Psoas muscle (tissue), 8 donors: Measurements from ENCODE around the gene DACH1. TPM values are rescaled to one million over a fixed set of nuclear protein-coding genes. Genes with fewer than 3 reads are reported as not detected.
A peak's percentile ranks its signal among the peaks of the same experiment; 100 is the strongest.

Experiments
- ATAC-seq, 4 donors: fragments of 200-7000 bp; cut with Tn5 transposase; one replicate each; pipeline ENCODE4 v1.9.1; 2020; ENCODE audit warnings: moderate library complexity in 3 of 4, mild to moderate bottlenecking in 2 of 4
- DNase-seq, 2 donors: peaks; one replicate each; pipeline ENCODE4 v3.0.0-alpha.2; 2020
- H3K27ac ChIP-seq: fragments of 200-600 bp; one replicate; pipeline ENCODE4 v1.8.0; 2022
- H3K27me3 ChIP-seq, 3 donors: fragments of 200-600 bp in 1 of 3; one replicate each; pipeline versions ENCODE4 v1.6.1 to v1.8.0; 2013 to 2022; ENCODE audit warnings: low read length in 2 of 3, mild to moderate bottlenecking in 2 of 3, moderate library complexity in 1 of 3; ENCODE audit not compliant: insufficient read depth in 3 of 3
- H3K36me3 ChIP-seq, 2 donors: fragments of 200-600 bp in 1 of 2; one replicate each; pipeline versions ENCODE4 v1.6.1 to v1.8.0; 2013 to 2022; ENCODE audit warnings: low read depth in 1 of 2, mild to moderate bottlenecking in 1 of 2, moderate library complexity in 1 of 2; ENCODE audit not compliant: insufficient read depth in 1 of 2
- H3K4me1 ChIP-seq: fragments of 200-600 bp; one replicate; pipeline ENCODE4 v1.8.0; 2022
- H3K4me3 ChIP-seq: fragments of 200-600 bp; one replicate; pipeline ENCODE4 v1.8.0; 2022; ENCODE audit warnings: mild to moderate bottlenecking
- H3K9me3 ChIP-seq: fragments of 200-600 bp; one replicate; pipeline ENCODE4 v1.8.0; 2022
- WGBS, 3 donors: extraction: QIAGEN DNeasy Blood & Tissue Kit; methylation state at CpG; one replicate each; pipeline versions ENCODE4 v1.1.6 to v1.1.7; 2013; 5-methylcytosine and 5-hydroxymethylcytosine counted together
- intact Hi-C, 2 donors: fragments of 100-400 bp; cut with DNase I; formaldehyde crosslinking; loops; one replicate each; pipeline versions ENCODE4 v1.11.0 to v1.14.2; 2022
- polyA plus RNA-seq, 3 donors: library from polyadenylated mRNA; stranded (reverse); fragments of 200-250 nt; gene quantifications; one replicate each; pipeline ENCODE4 v1.2.3, GENCODE V29; 2013
- total RNA-seq, 4 donors: library from RNA; stranded (reverse); fragmentation: NEBNext Ultra II Directional in 2 of 4; extraction: Animal tissue kit (Norgen Biotek cat#: 25700) in 2 of 4; gene quantifications; one replicate each; pipeline versions ENCODE4 v1.2.1 to v1.2.4, GENCODE V29; 2021 to 2023
- TF ChIP-seq, protein P1 (sequence below): fragments of 200-600 bp; IDR thresholded peaks from one replicate; pipeline ENCODE4 v1.8.0; 2022; ENCODE audit warnings: antibody characterized with exemption
- donor health status: healthy with polysubstance abuse.
- donor health status: DM: no; HTN: no; CAD: no; lungs with moderate emphysema.
- donor health status: Bipolar disorder and iron deficiency.
- donor health status: healthy.
- donor health status: DM: yes; HTN: yes; CAD: no.
- donor health status: DM: no; HTN: no; CAD: no.
- donor health status: DM: no; HTN: no; CAD: no.
- donor health status: DM: yes; HTN: yes; CAD: no.

The DACH1 gene
- total and polyA plus RNA-seq, 7 donors = 0.51 to 3.6 (median 1.1) TPM

DNA sequence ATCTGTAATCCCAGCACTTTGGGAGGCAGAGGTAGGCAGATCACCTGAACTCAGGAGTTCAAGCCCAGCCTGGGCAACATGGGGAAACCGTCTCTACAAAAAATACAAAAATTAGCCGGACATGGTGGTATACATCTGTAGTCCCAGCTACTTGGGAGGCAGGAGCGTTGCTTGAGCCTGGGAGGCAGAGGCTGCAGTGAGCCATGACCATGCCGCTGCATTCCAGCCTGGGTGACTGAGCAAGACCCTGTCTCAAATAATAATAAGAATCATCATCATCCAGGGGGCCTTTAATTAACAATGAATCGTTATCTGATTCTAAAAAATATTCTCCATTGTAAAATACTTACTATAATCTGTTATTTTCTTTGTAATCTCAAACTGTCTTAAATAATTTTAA is 283.4 kb downstream of the DACH1 start:
- intact Hi-C loops = no loop called here
- TF ChIP-seq, protein P1, sequence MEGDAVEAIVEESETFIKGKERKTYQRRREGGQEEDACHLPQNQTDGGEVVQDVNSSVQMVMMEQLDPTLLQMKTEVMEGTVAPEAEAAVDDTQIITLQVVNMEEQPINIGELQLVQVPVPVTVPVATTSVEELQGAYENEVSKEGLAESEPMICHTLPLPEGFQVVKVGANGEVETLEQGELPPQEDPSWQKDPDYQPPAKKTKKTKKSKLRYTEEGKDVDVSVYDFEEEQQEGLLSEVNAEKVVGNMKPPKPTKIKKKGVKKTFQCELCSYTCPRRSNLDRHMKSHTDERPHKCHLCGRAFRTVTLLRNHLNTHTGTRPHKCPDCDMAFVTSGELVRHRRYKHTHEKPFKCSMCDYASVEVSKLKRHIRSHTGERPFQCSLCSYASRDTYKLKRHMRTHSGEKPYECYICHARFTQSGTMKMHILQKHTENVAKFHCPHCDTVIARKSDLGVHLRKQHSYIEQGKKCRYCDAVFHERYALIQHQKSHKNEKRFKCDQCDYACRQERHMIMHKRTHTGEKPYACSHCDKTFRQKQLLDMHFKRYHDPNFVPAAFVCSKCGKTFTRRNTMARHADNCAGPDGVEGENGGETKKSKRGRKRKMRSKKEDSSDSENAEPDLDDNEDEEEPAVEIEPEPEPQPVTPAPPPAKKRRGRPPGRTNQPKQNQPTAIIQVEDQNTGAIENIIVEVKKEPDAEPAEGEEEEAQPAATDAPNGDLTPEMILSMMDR = no peak
- H3K4me1 ChIP-seq = no peaks in the 10 kb centered on the region
- DNase-seq (peak in 1 of 2 donors; percentile 12), ATAC-seq (no peak)
- no peak overlapping the region for H3K27ac ChIP-seq
- H3K27me3 ChIP-seq = no peaks in the 10 kb centered on the region
- H3K4me3 ChIP-seq = no peak overlapping the region
- H3K36me3 ChIP-seq = no peaks in the 10 kb centered on the region
- 90 to 93% (median 92%) methylated on average over 5 of the region's 5 CpGs for WGBS, 3 donors
- no peaks in the 10 kb centered on the region for H3K9me3 ChIP-seq

DNA sequence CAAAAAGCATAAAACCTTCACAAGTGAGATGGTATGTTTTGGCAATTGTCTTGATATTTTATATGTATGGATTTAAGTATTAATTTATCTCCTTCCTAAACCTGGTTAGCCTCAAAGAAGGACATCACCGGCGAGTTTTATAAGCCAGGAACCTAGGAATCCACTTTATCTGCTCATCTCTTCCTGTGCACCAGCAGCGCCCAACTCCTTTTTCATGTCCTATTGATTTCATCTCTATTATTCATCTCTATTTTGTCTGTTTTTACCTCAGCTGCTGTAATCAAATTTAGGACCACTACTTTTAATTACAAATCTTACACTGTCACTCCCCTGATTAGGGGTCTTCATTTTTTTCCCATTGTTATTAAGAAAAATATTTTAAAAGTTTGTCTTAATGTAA is 286.4 kb downstream of the DACH1 start:
- Histone ChIP-seq H3K9me3 (no peaks in the 10 kb centered on the region), H3K36me3 (no peaks in the 10 kb centered on the region), H3K4me3 (no peak overlapping the region), H3K27me3 (no peaks in the 10 kb centered on the region), H3K4me1 (no peaks in the 10 kb centered on the region), H3K27ac (no peak overlapping the region)
- TF ChIP-seq, protein P1 = no peak
- ATAC-seq (no peak), DNase-seq (no peak)
- 81 to 84% (median 84%) methylated on average over 3 of the region's 3 CpGs for WGBS, 3 donors
- intact Hi-C loops = no loop called here

DNA sequence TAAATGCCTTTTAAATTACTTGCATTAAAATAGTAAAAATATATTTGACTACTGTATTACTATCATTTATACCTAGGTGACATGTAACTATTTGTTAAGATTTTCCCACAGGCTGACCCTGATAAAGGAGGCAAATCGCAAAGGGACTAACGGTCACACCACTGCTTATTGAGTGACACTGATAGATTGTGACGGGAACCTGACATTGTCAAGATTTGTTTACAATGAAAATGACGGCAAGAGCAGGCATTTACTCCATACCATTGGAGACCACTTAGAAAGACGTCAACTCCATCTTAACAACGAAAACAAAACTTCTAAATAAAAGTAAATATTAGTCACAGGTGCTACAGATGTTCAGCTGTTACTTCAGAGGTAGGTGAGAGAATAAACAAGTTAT is 289.0 kb downstream of the DACH1 start:
- ATAC-seq = no peak
- no peaks in the 10 kb centered on the region for H3K36me3 ChIP-seq
- TF ChIP-seq, protein P1 = no peak

DNA sequence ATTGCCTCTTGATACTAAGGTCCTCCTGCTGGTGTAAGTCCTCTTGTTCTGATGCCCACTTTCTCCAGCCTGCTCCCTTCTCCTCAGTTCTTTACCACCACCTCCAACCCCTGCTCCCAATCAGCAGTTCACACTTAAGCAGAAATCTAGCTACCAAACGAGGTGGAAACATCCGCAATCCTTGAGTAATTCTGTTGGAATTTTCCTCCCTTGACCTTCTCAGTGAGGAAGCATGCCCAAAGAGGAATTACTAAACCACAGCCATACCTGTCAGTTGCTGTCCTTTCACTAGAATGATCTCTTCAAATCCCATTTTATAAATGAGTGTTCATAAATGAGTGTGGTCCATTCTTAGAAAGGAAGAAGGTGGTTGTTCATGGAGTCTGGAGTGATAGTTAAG is 289.9 kb downstream of the DACH1 start:
- H3K9me3 ChIP-seq = no peaks in the 10 kb centered on the region
- no peak overlapping the region for H3K4me3 ChIP-seq
- 73 to 83% (median 79%) methylated on average over 2 of the region's 2 CpGs for WGBS, 3 donors
- no peak overlapping the region for H3K27ac ChIP-seq
- no peaks in the 10 kb centered on the region for H3K4me1 ChIP-seq
- intact Hi-C loops = no loop called here
- no peaks in the 10 kb centered on the region for H3K36me3 ChIP-seq
- ATAC-seq (no peak), DNase-seq (no peak)
- no peaks in the 10 kb centered on the region for H3K27me3 ChIP-seq
- TF ChIP-seq, protein P1 = no peak

More for the DNA sequence above, 289.0 kb downstream of the DACH1 start:
- no peak overlapping the region for H3K27ac ChIP-seq
- H3K27me3 ChIP-seq = no peaks in the 10 kb centered on the region
- no peaks in the 10 kb centered on the region for H3K4me1 ChIP-seq
- 90 to 94% (median 91%) methylated on average over 6 of the region's 6 CpGs for WGBS, 3 donors
- DNase-seq = no peak
- intact Hi-C loops = no loop called here
- H3K4me3 ChIP-seq = no peak overlapping the region
- H3K9me3 ChIP-seq = no peaks in the 10 kb centered on the region

DNA sequence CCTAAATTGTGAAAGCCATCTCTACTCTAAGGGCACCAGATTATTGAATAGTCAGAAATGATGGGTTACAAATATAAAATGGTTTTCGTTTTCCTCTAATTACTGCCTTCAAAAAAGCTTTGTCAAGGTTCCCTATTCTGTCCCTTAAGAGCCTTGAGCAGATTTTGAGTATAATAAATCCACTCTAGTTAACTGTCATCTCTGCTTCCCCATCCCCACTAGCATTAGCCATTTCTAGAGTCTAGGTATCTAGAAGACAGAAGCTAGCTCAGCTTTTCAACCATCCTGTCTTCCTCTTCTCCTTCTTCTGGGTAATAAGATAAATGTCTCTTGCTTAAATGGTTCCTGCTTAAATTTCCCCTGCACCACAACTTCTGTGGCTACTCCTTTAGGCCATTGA is 290.4 kb downstream of the DACH1 start:
- Histone ChIP-seq H3K4me1 (no peaks in the 10 kb centered on the region), H3K36me3 (no peaks in the 10 kb centered on the region), H3K9me3 (no peaks in the 10 kb centered on the region), H3K27ac (no peak overlapping the region), H3K4me3 (no peak overlapping the region), H3K27me3 (no peaks in the 10 kb centered on the region)
- ATAC-seq (no peak), DNase-seq (no peak)
- intact Hi-C loops = no loop called here
- TF ChIP-seq, protein P1 = no peak
- WGBS, 3 donors = 74 to 97% (median 86%) methylated on average over 1 of the region's 1 CpG
